HepG2 (cell line): ENCODE results near the gene BMP6. TPM values are rescaled to one million over a fixed set of nuclear protein-coding genes. Genes with fewer than 3 reads are reported as not detected.
A peak's percentile ranks its signal among the peaks of the same experiment; 100 is the strongest.

Experiments
- ATAC-seq: fragments of 200-7000 bp; cut with Tn5 transposase; 3 replicates; pipeline ENCODE4 v1.9.1; 2020; ENCODE audit warnings: mild to moderate bottlenecking, moderate library complexity
- BruUV-seq: library from RNA; stranded (reverse); fragments of 400-500 nt; replicated peaks from 2 replicates; lab custom pipeline; 2021; lab: Mats Ljungman, UMichigan
- CTCF ChIA-PET: fragments of 300-600 bp; formaldehyde crosslinking; extraction: SDS; loops from one replicate; lab custom pipeline; 2021; ENCODE audit warnings: low total read pairs, inconsistent platforms, low intra/inter-chr PET ratio; lab: Yijun Ruan, JAX
- POLR2A ChIA-PET: fragments of 350-600 bp; sonication (Branson Sonifier 250); formaldehyde crosslinking; loops from one replicate; lab custom pipeline; 2020; ENCODE audit warnings: antibody characterized with exemption, inconsistent platforms; lab: Yijun Ruan, JAX
- DNase-seq: peaks from one replicate; pipeline ENCODE4 v3.0.0-alpha.2; 2015; ENCODE audit warnings: low spot score
- FAIRE-seq: peaks from 3 replicates; lab custom pipeline; 2011; peaks lifted over from hg19 to GRCh38; lab: Jason Lieb, UNC
- H2AFZ ChIP-seq: one replicate; pipeline ENCODE4 v1.6.1; 2011; ENCODE audit warnings: low read length, inconsistent platforms
- H3K27ac ChIP-seq: fragments of 300-600 bp; 3 replicates; pipeline ENCODE4 v1.8.0; 2011; ENCODE audit warnings: mixed run types, mild to moderate bottlenecking, mixed read lengths, low read length, inconsistent platforms; ENCODE audit not compliant: insufficient read depth; ENCODE audit errors: extremely low read length
- H3K27me3 ChIP-seq, 2 experiments: fragments of 200-600 bp in 1 of 2; 2 replicates in 1 of 2; 3 replicates in 1 of 2; pipeline versions ENCODE4 v1.6.0 to v1.8.0; 2011; ENCODE audit warnings: low read length in 2 of 2, mild to moderate bottlenecking in 2 of 2, moderate library complexity in 2 of 2, inconsistent platforms in 1 of 2; ENCODE audit not compliant: insufficient read depth in 2 of 2, control insufficient read depth in 1 of 2
- H3K36me3 ChIP-seq, 2 experiments: fragments of 200-600 bp in 1 of 2; replicated peaks in 1 of 2; 2 replicates in 1 of 2; 3 replicates in 1 of 2; pipeline versions ENCODE4 v1.5.1 to v1.8.0; 2011; ENCODE audit warnings: low read length in 2 of 2, inconsistent platforms in 1 of 2; ENCODE audit not compliant: insufficient read depth in 2 of 2, control insufficient read depth in 1 of 2
- H3K4me1 ChIP-seq: 2 replicates; pipeline ENCODE4 v1.5.1; 2012; ENCODE audit warnings: low read length, inconsistent platforms; ENCODE audit not compliant: insufficient read depth
- H3K4me2 ChIP-seq: 2 replicates; pipeline ENCODE4 v1.6.0; 2011; ENCODE audit warnings: low read depth, low read length, inconsistent platforms
- H3K4me3 ChIP-seq, 3 experiments: fragments of 200-600 bp in 1 of 3; sonication (generic), shearing (Covaris generic) in 1 of 3; replicated peaks in 1 of 3; 2 replicates each; pipeline ENCODE4 v1.5.1; 2011 to 2016; ENCODE audit warnings: low read length in 3 of 3, inconsistent platforms in 2 of 3, low read depth in 2 of 3, mild to moderate bottlenecking in 2 of 3, control low read depth in 1 of 3, mixed read lengths in 1 of 3; ENCODE audit not compliant: insufficient read depth in 1 of 3
- H3K79me2 ChIP-seq: one replicate; pipeline ENCODE4 v1.6.1; 2011; ENCODE audit warnings: low read length, inconsistent platforms; ENCODE audit not compliant: insufficient read depth
- H3K9ac ChIP-seq: 2 replicates; pipeline ENCODE4 v1.6.0; 2011; ENCODE audit warnings: mild to moderate bottlenecking, low read depth, low read length, inconsistent platforms; ENCODE audit not compliant: insufficient read depth
- H3K9me3 ChIP-seq: 2 replicates; pipeline ENCODE4 v1.5.1; 2012; ENCODE audit warnings: mild to moderate bottlenecking, low read length
- H4K20me1 ChIP-seq: 2 replicates; pipeline ENCODE4 v1.6.0; 2011; ENCODE audit warnings: inconsistent platforms, mild to moderate bottlenecking, low read length, moderate library complexity; ENCODE audit not compliant: insufficient read depth
- AHR ChIP-seq: IDR thresholded peaks from 2 replicates; pipeline ENCODE4 v1.6.1; 2018; ENCODE audit warnings: missing genetic modification reagents, missing compliant biosample characterization
- FOXO1 ChIP-seq: sonication (generic); formaldehyde crosslinking; IDR thresholded peaks from 2 replicates; pipeline ENCODE4 v1.4.0; 2020; ENCODE audit warnings: missing genetic modification reagents
- GFI1 ChIP-seq: sonication (generic); formaldehyde crosslinking; IDR thresholded peaks from 2 replicates; pipeline ENCODE4 v1.5.0; 2020; ENCODE audit warnings: missing genetic modification reagents, mild to moderate bottlenecking, borderline replicate concordance
- GTF3A ChIP-seq: sonication (generic); formaldehyde crosslinking; conservative IDR thresholded peaks from 2 replicates; pipeline ENCODE4 v1.4.0; 2020; ENCODE audit warnings: mild to moderate bottlenecking, missing genetic modification reagents
- HNRNPK ChIP-seq: fragments of 200-400 bp; formaldehyde crosslinking; IDR thresholded peaks from 2 replicates; pipeline ENCODE4 v1.6.1; 2018; ENCODE audit warnings: low read length, low read depth, moderate library complexity, mild to moderate bottlenecking; ENCODE audit not compliant: poor library complexity, severe bottlenecking
- MLLT10 ChIP-seq: sonication (generic); formaldehyde crosslinking; IDR thresholded peaks from 2 replicates; pipeline ENCODE4 v1.4.0; 2020; ENCODE audit warnings: missing genetic modification reagents
- PLRG1 ChIP-seq: fragments of 450-650 bp; conservative IDR thresholded peaks from 2 replicates; pipeline ENCODE4 v1.6.1; 2016
- RFX1 ChIP-seq: fragments of 450-650 bp; IDR thresholded peaks from 2 replicates; pipeline ENCODE4 v1.6.1; 2017
- SPEN ChIP-seq: sonication (generic); formaldehyde crosslinking; IDR thresholded peaks from 2 replicates; pipeline ENCODE4 v1.5.1; 2020; ENCODE audit warnings: low read depth, mild to moderate bottlenecking, missing genetic modification reagents
- TFDP2 ChIP-seq: sonication (generic); formaldehyde crosslinking; IDR thresholded peaks from 2 replicates; pipeline ENCODE4 v1.4.0; 2020; ENCODE audit warnings: missing genetic modification reagents
- ZNF160 ChIP-seq: sonication (generic); formaldehyde crosslinking; IDR thresholded peaks from 2 replicates; pipeline ENCODE4 v1.8.0; 2022; ENCODE audit warnings: mild to moderate bottlenecking, inconsistent platforms, missing genetic modification reagents
- ZNF235 ChIP-seq: sonication (generic); formaldehyde crosslinking; IDR thresholded peaks from 2 replicates; pipeline ENCODE4 v1.8.1; 2023; ENCODE audit warnings: mild to moderate bottlenecking, missing genetic modification reagents, borderline replicate concordance
- ZNF513 ChIP-seq: sonication (generic); formaldehyde crosslinking; conservative IDR thresholded peaks from 2 replicates; pipeline ENCODE4 v1.5.0; 2020; ENCODE audit warnings: missing genetic modification reagents
- ZNF577 ChIP-seq: sonication (generic); formaldehyde crosslinking; IDR thresholded peaks from 2 replicates; pipeline ENCODE4 v1.4.0; 2020; ENCODE audit warnings: mild to moderate bottlenecking, low read depth, missing genetic modification reagents, borderline replicate concordance
- ZNF784 ChIP-seq: sonication (generic); formaldehyde crosslinking; IDR thresholded peaks from 2 replicates; pipeline ENCODE4 v1.5.1; 2020; ENCODE audit warnings: missing genetic modification reagents, mild to moderate bottlenecking, borderline replicate concordance
- WGBS: methylation state at CpG from one replicate; pipeline ENCODE4 v1.1.6; 2017; ENCODE audit warnings: low lambda C conversion rate; 5-methylcytosine and 5-hydroxymethylcytosine counted together
- in situ Hi-C: cut with HindIII; loops from 2 replicates; pipeline ENCODE4 v1.10.0; 2017; ENCODE audit warnings: low pct_unique_long_range_greater_than_20kb; ENCODE audit not compliant: extremely low pct_ligation_motif_present
- intact Hi-C: fragments of 100-400 bp; cut with micrococcal nuclease; formaldehyde crosslinking; loops from one replicate; pipeline ENCODE4 v1.10.0; 2022; ENCODE audit not compliant: unreplicated experiment
- polyA plus RNA-seq, 8 experiments: library from polyadenylated mRNA; depleted of rRNA in 3 of 8; stranded (reverse) in 7 of 8; unstranded in 1 of 8; fragments of >200 nt; fragmentation: Illumina TruSeq in 4 of 8; extraction: Trizol in 4 of 8; gene quantifications; 2 replicates each; pipeline versions ENCODE4 v1.2.1 to v1.2.3, GENCODE V29; 2011 to 2016; ENCODE audit warnings: low read depth in 4 of 8, missing spikeins in 1 of 8, mixed read lengths in 1 of 8; ENCODE audit not compliant: insufficient read depth in 1 of 8
- total RNA-seq, 5 experiments: library from RNA; depleted of rRNA; stranded (reverse); fragments of >200 nt; fragmentation: Illumina TruSeq; extraction: Trizol; gene quantifications; 2 replicates each; pipeline ENCODE4 v1.2.3, GENCODE V29; 2016; ENCODE audit warnings: low read depth in 1 of 5

The BMP6 gene
- total and polyA plus RNA-seq, 2 of the 13 experiments (the other 11 are each of a cell fraction or from before 2014, with no cell fraction given) = 0.09 to 0.18 TPM

- no TSS peak for BruUV-seq
- Histone ChIP-seq H3K9ac (no peak overlapping the region), H3K4me1 (no peaks in the 10 kb centered on the region), H2AFZ (no peak overlapping the region), H3K9me3 (no peaks in the 10 kb centered on the region), H3K36me3 (no peaks in the 10 kb centered on the region), H3K4me3 (no peak overlapping the region), H3K79me2 (no peaks in the 10 kb centered on the region), H3K27me3 (peaks cover 3 to 21% of the 10 kb centered on the region in 2 experiments; a peak in 3 of 5 replicates), H3K27ac (no peak overlapping the region), H3K4me2 (no peak overlapping the region), H4K20me1 (no peaks in the 10 kb centered on the region)
- TF ChIP-seq RFX1 = no peak
- TF ChIP-seq HNRNPK = peak; percentile 54
- WGBS = 19% methylated on average over 3 of the region's 3 CpGs
- CTCF ChIA-PET = no interaction called here
- FAIRE-seq (no peak), DNase-seq (no peak), ATAC-seq (no peak)
- POLR2A ChIA-PET = no interaction called here
- in situ Hi-C loops (no loop called here), intact Hi-C loops (no loop called here)
Measured at GRCh38 chr6:7819431-7820015, 93.6 kb downstream of the BMP6 start.

- H2AFZ ChIP-seq = no peak overlapping the region
- H3K9me3 ChIP-seq = no peaks in the 10 kb centered on the region
- H3K27ac ChIP-seq = no peak overlapping the region
- H3K4me1 ChIP-seq = no peaks in the 10 kb centered on the region
- ChIA-PET POLR2A (no interaction called here), CTCF (no interaction called here)
- in situ Hi-C loops = no loop called here
- H4K20me1 ChIP-seq = no peaks in the 10 kb centered on the region
- no peak overlapping the region for H3K4me2 ChIP-seq
- DNase-seq (no peak), FAIRE-seq (no peak)
- 29% methylated on average over 9 of the region's 9 CpGs for WGBS
- no peak overlapping the region for H3K9ac ChIP-seq
- H3K36me3 ChIP-seq = no peaks in the 10 kb centered on the region
- TF ChIP-seq FOXO1 = no peak
- no peak for TF ChIP-seq ZNF784 (CRISPR knock-in tag)
- TF ChIP-seq TFDP2 (CRISPR knock-in tag) = no peak
- TF ChIP-seq GTF3A (CRISPR knock-in tag) = no peak
- no peak for TF ChIP-seq ZNF235 (CRISPR knock-in tag)
- TF ChIP-seq MLLT10 = no peak
- TF ChIP-seq PLRG1 = no peak
- no peak for TF ChIP-seq ZNF577 (CRISPR knock-in tag)
- TF ChIP-seq GFI1 (CRISPR knock-in tag) = no peak
- no peak for TF ChIP-seq AHR
- TF ChIP-seq SPEN (CRISPR knock-in tag) = no peak
- no peak for TF ChIP-seq ZNF160 (CRISPR knock-in tag)
- no peak for TF ChIP-seq ZNF513 (CRISPR knock-in tag)
- TF ChIP-seq, all 625 proteins: peak for 0
- no TSS peak for BruUV-seq
- intact Hi-C loops = no loop called here
- Histone ChIP-seq H3K27me3 (peaks cover 3 to 21% of the 10 kb centered on the region in 2 experiments; a peak in 3 of 5 replicates), H3K79me2 (no peaks in the 10 kb centered on the region), H3K4me3 (no peak overlapping the region)
- ATAC-seq = no peak
Measured at GRCh38 chr6:7820288-7820835, 94.5 kb downstream of the BMP6 start.
